ENCODE data around the gene NFKB1.

DNA sequence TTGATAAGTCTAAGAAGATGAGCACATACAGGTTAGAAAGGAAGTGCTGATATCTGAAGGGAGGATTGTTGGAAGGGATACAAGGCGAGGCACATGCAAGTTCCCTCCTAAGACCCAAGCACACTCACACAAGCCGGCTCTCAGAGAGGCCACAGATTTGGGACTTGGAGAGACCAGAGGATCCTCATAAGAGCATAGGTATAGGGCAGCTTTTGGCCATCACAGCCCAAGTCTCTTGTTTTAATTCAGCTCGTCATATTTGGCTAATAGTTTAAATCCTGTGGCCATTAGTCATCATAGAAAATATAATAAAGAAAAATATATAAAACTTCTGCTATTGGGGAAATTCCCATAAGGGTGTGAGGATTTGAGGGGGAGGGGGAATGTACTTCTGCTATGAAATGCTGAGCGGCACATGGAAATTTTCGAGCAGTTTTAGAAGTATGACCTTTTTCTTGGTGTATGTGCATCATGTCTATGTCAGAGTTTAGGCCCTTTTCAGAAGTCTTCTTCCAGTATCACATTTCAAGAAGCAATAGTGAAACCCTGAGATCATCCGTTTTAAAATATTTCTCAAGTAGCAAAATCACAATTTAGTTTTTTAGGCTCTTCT is 97.7 kb downstream of the NFKB1 start:
- TF ChIP-seq, protein P1, sequence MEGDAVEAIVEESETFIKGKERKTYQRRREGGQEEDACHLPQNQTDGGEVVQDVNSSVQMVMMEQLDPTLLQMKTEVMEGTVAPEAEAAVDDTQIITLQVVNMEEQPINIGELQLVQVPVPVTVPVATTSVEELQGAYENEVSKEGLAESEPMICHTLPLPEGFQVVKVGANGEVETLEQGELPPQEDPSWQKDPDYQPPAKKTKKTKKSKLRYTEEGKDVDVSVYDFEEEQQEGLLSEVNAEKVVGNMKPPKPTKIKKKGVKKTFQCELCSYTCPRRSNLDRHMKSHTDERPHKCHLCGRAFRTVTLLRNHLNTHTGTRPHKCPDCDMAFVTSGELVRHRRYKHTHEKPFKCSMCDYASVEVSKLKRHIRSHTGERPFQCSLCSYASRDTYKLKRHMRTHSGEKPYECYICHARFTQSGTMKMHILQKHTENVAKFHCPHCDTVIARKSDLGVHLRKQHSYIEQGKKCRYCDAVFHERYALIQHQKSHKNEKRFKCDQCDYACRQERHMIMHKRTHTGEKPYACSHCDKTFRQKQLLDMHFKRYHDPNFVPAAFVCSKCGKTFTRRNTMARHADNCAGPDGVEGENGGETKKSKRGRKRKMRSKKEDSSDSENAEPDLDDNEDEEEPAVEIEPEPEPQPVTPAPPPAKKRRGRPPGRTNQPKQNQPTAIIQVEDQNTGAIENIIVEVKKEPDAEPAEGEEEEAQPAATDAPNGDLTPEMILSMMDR (IDR thresholded peaks at IDR 0.05), result no peak
- no peak for TF ChIP-seq EZH2 (IDR thresholded peaks at IDR 0.05; ENCODE audit: borderline replicate concordance, insufficient read depth, low read depth, low read length, poor library complexity, severe bottlenecking)

Data from B cell (primary cell).